Femur (tissue), 1 donor: Measurements from ENCODE around the gene LRP1.
A peak's percentile ranks its signal among the peaks of the same experiment; 100 is the strongest.

Source experiments
- DNase-seq: peaks from one replicate; pipeline ENCODE4 v3.0.0-alpha.2; 2017

LRP1 gene

DNA sequence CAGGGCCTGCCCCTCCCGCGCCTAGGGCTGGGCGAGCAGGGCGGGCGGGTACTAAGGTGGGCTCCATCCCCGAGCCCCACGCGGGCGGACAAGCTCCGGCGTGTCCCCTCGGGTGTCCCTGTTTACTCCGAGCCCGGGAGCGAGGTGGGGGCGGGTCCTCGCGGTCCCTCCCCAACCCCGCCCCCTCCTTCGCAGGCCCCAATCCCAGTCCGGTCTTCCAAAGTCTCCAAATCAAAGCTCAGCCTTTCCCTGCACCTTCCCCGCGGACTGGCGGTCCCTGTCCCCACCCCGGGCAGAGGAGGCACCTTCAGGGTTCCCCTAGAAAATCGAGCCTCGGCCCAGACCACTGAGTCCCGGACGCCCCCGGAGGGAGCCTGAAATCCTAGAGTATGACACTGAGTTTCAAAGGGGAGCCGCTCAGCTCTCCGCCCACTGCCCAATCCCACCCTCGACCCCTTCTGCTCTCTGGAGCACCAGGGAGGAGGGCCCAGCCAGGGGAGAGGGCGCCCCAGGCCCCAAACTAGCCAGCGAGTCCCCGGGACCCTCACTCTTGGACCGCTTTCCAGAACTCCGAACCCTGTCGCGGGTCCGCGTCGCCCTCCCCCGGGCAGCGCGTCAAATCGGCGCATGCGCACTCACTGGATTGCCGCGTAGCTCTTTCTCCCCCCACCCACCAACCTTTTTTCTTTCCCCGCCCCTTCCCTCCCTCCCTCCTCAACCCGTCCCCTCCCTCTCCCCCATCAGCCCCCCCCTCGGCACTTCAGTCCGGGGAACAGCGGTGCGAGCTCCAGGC lies at the start of gene LRP1:
LRP1 (plus strand) TSS at position 758 of the 793 bp plus-strand sequence. CDS start 482 bp downstream, outside the sequence.
- peak; percentile 92 for DNase-seq

DNA sequence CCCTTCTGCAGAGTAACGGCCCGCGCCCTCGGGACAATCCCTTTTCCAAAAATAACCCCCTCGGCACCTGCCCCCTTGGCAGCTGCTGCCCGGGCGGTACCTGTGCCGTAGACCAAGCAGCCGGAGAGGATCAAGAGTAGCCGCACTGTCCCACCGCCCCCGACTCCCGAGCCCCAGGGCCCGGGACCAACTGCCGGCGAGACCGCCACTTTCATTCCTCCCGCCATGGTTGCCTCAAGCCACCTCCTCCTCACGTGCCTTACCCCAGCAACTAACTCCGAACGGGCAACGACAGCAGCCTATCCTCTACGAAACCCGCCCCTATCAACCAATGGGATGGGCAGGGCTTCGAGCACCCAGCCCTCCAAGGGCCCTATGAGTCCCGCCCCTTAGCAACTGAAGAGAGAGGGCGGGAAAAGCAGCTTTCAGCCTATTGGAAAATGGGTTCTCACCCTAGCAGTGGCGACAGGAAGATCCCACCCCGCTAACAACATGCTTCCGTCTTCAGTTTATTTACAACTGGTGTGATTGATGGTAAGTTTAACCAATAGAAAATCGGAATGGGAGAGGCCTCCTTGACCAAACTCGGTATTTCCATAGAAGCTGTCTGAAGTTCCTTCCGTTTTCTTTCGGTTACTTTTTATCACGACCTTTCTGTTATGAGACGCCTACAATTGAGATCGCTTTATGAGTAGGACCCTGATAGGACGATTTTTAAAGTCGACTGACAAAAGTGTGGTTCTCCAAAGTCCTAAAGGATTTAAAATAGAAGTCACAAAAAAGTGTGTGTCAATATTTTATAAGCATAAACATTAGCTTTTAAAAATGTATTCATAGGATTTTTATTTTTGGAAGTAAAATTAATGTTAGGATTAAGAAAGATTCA lies 49.5 kb upstream of the LRP1 start, which contains the start of gene NEMP1:
NEMP1 (minus strand) TSS at position 273 of the 886 bp plus-strand sequence; CDS start at position 227, 46 bp downstream.
- DNase-seq, result peak; percentile 99

DNA sequence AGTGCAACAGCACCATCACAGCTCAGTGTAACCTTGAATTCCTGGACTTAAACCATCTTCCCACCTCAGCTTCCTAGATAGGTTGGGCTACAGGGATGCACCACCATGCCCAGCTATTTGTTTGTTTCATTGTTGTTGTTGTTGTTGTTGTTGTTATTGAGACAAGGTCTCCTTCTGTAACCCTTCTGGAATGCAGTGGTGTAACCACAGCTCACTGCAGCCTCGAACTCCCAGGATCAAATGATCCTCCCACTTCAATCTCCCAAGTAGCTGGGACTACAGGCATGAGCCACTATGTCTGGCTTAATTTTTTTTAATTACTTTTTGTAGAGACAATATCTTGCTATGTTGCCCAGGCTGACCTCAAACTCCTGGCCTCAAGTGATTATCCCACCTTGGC lies 48.5 kb upstream of the LRP1 start:
- DNase-seq, result no peak

DNA sequence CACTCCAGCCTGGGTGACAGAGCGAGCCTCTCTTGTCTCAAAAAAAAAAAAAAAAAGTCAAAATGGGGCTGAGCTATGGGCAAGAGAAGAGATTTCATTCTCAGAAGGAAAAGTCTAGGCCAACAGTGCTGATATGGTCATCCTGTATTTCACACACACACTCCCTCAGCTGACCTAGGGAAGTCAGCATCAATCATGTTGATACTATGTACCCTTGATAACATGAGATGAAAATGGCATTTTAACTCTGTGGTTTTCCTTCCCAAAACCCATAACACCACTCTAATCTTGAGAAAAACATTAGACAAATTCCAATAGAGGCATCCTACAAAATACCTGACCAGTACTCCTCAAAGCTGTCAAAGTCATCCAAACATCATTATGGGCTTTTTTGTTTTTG lies 47.4 kb upstream of the LRP1 start:
- no peak for DNase-seq

DNA sequence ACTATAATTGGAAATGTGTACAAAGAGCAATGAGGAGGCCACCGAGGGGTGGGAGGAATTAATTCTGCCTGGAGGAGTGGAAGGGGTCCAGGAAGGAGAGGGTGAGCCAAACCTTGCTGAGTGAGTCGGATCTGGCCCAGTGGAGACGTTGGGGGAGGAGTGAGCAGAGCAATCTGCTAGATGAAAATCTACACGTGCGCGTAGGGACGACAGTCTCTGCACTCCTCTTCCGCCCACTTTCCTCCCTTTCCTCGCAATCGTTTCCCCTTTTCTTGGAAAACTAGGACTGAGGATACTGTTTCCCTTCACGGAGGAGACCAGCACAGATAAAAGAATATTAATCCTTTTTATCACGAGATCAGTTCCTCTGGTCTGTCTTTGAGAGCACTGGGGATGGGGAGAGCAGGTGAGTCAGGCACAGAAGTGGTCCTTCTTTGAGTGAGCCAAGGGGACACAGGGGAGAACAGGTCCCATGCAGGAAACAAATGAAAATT lies 42.2 kb upstream of the LRP1 start:
- peak; percentile 87 for DNase-seq

DNA sequence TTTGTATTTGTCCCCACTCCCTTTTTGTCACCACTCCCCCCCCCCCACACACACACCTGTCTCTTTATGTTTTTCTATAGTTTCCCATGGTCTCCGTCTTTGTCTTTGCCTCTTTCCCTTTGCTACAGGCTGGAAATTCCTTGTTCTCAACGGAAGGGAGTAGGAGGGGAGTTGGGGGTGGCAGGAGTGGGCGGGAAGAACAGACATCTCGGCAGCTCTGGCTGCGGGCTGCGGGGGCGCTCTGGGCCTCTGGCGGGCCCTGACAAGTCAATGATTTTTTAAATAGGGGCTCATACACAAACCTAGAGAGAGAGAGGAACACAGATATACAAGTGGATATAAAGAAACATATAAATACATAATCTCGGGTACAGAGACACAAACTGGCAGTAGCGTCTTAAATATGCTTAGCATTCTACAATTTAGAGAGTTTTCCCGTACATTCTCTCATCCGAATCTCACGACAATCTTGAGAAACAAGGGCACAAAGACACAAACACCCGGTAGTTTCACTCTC lies 41.7 kb upstream of the LRP1 start:
- DNase-seq, result peak; percentile 86

DNA sequence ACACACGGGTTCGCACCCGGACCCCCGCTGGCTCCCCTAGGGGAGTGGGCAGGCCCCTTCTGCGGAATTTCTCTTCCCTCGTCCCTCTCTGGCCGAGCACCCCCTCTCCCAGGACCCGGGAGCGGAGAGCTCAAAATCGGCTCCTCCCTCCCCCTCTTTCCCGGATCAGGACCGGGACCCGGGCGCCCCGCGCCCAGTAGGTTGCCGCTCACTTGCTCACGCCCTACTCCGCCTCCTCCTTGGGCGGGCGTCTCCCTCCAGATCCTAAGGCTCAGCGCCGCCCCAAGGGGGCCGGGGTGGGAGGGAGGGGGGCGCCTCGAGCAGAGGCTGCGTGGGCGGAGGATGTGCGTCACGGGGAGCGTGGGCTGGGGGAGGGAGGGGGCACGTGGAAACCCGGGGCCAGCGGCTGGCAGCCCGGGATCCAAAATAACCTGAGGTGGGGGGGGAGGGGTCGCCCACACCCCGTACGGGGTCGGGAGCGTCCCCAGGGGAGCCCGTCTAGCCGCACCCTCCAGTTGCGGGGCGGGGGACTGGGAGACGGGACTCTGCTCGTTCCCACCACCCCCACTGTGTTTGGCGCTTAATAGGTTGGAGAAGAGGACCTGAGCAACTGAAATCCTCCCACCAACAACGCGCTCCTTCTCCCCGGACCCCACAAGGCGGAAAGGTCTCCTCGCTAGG lies 41.1 kb upstream of the LRP1 start:
- DNase-seq, result peak; percentile 92

DNA sequence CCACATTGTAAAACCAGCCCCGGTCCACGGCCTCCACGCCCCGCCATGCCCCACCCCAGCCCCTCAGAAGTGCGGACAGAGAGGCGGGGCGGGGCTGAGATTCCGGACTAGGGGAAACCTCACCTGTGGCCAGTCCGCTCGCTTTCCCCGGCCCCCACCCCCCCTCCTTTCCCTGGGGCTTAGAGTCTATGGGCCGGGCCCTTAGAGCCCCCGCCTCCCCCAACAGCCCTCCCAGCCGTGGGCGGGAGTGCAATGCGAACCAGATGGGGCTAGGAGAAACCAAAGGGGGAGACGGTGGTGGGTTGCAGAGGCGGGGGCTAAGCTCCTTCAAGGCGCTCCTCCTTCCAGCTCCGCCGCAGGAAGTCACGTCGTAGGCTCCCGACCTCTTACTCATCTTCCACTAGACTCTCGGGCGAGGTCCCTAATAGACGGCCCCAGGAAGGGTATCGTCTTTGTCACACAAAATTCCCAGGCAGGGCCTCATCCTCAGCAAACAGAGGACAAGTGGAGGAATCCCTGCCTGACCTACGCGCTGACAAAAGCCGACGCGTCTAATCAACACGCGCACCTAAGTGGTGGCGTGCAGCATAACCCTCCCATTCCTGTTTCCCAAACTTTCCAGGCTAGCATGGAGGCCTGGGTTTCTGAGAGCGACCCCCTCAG lies 40.5 kb upstream of the LRP1 start:
- peak; percentile 94 for DNase-seq

DNA sequence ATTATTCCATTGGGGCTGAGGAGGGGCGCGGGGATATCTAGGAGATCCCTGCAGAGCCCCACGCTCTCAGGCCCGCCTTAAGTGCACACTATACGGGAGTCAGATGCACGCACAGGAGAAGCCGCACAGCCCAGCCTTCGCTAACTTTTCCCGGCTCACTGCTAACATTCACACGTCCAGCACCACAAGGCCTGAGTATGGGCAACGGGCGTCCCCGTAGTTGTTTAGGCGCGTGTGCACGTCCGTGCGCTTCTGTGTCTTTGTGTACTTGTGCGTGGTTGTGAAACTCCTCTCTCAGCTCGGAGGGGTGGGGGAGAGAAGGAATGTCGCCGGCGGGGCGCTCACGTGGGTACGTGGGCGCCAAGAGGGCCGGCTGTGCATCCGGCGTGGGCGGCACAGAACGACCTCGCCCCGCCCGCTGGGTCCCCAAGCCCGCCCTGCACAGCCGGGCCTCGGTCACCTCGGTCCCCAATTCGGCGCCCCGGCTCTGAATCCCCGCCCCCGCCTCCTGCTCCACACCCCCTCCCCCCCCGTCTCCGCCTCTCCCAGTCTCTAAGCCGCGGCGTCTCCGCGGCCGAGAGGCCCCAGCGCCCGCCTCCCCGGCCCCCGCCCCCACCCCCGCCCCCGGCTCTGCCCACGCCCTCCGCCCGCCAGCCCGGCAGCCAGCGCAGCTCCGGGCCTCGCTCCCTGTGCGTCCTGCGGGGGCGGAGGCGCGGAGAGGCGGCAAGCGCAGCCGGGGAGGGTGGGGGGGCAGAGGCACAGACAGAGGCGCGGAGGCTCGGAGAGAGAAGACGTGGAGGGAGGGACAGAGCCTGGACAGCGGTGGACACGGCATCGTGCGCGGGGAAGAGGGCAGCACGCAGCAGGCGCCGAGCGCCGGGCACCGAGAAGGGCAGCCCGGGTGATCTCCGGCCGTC lies 39.7 kb upstream of the LRP1 start, which contains the start of gene NAB2:
NAB2 (plus strand) TSS at position 761 of the 917 bp plus-strand sequence. CDS start 158 bp downstream, outside the sequence.
- peak; percentile 98 for DNase-seq

DNA sequence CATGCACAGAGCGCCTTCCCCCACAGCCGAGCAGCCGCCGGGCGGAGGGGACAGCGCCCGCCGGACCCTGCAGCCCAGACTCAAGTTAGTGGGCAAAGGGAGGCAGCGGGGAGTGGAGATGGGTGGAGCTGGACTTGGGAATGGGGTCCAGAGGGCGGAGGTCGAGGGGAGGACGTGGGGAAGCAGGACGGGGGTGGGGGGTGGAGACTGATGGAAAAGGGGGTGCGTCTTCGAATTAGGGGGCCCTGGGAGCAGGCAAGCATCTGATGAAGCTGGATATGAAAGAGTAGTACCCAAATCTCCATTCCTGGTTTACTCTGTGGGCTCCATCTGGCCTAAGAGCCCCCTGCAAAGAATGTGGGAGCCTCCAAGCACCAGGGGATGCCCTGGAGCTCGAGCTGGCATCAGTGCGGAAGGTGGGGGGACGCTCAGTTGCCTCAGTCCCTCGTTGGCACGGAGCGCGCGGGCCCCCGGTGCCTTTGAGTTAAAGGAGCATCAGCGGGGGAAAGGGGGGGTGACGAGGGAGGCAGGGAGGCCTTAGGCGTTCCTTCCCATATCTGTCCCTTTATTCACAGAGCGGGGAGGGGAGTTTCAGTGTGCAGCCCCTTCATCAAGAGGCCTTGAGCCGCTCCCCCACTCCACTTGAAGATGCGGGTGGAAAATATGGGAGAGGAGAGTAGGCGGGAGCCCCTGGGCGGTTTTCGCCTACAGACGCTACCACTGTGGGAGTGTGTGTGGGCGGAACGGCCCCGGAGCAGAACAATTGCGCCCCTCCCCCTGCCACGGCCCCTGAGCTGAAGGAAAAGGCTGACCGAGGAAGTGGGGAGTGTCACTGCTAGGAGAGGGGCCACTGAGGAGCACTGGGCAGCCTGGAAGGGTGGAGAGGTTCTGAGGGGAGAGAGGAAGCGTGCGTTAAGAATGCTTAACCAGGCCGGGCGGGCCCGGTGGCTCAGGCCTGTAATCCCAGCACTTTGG lies 38.7 kb upstream of the LRP1 start:
- peak; percentile 83 for DNase-seq

DNA sequence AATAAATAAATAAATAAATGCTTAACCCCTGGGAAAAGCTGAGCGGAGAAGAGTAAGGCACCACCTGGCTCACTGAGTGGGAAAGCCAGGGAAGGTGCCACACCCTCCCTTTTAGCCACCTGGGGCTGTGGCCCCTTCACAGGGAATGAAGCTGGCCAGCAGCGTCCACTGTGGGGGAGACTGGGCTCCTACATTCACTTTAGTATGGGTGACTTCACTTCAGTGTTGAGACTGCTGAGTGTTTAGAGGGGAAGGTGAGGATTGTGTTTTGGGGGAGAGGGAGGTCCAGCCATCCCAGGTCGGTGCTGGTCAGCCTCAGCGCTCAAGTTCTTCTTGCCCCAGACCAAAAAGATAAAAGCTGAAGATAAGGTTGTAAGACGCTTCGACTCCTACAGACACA lies 37.8 kb upstream of the LRP1 start:
- no peak for DNase-seq

DNA sequence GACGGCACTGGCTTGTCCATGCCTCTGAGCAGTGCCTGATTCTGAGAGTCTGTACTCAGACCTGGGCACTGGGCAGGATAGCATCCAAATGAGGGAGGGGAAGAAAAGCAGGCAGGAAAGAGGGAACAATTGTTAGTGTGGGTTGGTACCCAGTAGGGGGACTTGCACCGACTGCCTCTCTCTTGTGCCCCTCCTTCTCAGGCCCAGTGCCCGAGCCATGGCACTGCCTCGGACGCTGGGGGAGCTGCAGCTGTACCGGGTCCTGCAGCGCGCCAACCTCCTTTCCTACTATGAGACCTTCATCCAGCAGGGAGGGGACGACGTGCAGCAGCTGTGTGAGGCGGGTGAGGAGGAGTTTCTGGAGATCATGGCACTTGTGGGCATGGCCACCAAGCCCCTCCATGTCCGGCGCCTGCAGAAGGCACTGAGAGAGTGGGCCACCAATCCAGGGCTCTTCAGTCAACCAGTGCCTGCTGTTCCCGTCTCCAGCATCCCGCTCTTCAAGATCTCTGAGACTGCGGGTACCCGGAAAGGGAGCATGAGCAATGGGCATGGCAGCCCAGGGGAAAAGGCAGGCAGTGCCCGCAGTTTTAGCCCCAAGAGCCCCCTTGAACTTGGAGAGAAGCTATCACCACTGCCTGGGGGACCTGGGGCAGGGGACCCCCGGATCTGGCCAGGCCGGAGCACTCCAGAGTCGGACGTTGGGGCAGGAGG lies 37.2 kb upstream of the LRP1 start:
- DNase-seq, result no peak

DNA sequence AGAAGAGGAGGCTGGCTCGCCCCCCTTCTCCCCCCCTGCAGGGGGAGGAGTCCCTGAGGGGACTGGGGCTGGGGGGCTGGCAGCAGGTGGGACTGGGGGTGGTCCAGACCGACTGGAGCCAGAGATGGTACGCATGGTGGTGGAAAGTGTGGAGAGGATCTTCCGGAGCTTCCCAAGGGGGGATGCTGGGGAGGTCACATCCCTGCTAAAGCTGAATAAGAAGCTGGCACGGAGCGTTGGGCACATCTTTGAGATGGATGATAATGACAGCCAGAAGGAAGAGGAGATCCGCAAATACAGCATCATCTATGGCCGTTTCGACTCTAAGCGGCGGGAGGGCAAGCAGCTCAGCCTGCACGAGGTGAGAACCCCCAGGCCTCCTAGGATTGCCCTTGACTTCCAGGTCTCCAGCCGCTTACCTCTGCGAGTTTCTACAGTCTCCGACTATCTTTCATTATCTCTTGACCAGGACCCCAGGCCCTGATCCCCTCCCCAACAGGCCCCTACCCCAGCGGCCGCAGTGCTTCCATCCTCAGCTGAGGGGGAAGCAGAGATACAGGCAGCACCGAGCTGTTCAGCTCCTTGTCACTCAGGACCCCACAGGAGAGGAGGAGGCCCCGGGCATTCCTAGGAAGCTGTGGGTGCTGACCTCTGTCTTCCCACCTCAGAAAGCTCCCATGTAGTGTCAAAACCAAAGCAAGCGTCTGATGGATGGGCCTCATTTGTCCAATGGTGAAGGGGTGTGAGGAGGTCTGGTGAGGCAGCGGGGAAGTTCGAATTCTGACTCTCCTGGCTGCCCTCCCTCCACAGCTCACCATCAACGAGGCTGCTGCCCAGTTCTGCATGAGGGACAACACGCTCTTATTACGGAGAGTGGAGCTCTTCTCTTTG lies 36.4 kb upstream of the LRP1 start:
- no peak for DNase-seq

DNA sequence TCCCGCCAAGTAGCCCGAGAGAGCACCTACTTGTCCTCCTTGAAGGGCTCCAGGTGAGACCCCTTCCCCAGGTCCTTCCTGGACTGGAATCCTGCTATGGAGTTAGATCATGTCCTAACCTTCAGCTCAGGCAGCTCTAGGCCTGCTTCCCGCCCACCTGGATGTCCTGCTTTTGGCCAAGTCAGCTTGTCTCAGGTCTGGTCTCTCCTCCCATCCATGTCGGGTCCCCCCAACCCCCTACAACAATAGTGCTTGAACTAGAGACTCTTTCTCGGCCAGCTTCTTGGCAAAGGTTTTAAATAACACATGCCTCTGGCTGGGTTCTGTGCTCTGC lies 35.8 kb upstream of the LRP1 start:
- no peak for DNase-seq

DNA sequence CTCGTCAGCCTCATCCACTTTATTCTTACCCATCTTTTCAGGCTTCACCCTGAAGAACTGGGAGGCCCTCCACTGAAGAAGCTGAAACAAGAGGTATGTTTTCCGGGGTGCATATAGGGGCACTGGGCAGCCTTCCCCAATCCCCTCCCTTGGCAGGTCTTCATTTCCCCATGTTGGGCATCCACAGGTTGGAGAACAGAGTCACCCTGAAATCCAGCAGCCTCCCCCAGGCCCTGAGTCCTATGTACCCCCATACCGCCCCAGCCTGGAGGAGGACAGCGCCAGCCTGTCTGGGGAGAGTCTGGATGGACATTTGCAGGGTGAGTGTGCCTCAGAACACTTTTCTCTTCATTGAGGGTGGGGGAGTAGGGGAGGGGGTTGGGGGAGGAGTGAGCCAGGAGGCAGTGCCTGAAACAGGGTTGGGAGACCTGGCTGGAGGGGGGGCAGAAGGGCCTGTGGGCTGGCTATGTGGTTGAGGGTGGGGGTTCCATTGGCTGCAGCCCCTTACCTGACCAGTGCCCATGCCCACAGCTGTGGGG lies 35.3 kb upstream of the LRP1 start:
- no peak for DNase-seq

DNA sequence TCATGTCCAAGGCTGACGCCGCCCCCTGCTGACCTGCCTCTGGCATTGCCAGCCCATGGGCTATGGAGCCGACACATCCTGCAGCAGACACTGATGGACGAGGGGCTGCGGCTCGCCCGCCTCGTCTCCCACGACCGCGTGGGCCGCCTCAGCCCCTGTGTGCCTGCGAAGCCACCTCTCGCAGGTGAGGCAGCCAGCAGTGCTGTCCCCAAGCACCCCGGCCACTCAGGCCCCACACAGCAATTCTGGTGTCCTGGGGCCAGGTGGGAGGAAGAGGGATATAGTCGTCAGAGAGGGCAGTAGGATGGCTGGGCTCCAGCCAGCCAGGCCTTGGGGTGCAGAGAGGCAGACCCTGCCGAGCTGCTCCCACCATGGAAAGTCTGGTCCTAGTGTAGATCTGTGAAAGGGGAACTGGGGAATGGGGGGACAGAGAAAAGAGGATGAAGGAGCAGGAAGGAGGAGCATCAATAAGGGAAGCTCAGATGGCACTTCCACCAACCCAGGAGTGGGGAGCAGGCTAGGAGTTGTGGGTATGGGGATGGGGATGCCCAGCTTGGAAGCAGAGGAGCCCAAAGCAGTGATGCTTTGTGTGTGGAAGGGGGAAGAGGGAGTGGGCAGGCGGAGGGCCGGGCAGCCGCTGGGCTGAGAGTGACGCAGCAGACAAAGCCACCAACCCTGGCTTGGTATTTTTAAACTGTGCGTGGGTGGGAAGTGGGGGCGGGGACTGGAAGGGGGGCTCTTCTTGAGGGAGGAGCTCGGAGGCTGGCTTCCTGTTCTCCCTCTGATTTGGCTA lies 34.7 kb upstream of the LRP1 start:
- DNase-seq, result peak; percentile 87
